Inflammatory macrophage treated with lipopolysaccharide for 1 hour (primary cell): Measurements from ENCODE around the gene MRPL43.
A peak's percentile ranks its signal among the peaks of the same experiment; 100 is the strongest.
"Not testable (repeated sequence)": the region's sequence is repeated elsewhere in the genome, so short reads cannot be mapped to it uniquely, and the experiment has no call there.

ENCODE experiments used
- DNase-seq, 2 donors: peaks; one replicate each; pipeline ENCODE4 v3.0.0-alpha.2; 2020 to 2022

The MRPL43 gene

DNA sequence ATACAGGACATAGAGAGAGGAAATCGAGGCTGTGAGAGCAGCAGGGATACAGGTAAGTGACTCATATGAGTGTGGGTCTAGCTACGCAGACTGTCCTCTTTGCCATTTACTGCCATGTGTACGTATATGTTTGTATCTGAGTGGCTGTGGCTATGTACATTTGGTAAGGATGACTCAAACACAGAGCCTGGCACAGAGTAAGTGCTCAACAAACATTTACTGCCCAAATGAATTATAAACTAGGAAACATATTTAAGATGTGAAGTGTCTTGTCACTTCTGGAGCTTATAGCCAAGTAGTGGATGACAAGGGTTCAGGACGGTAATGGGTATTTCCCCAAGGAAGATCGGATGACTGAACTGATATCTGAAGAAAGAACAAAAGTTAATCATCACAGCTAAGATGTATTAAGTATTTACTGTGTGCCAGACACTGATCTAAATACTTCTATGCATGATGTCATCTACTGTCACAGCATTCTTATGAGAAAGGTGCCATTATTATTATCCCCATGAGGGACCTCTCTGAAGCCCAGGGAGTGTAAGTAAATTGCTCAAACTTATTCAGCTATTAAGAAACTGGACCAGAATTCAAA is 6.0 kb downstream of the MRPL43 start:
- no peak for DNase-seq

DNA sequence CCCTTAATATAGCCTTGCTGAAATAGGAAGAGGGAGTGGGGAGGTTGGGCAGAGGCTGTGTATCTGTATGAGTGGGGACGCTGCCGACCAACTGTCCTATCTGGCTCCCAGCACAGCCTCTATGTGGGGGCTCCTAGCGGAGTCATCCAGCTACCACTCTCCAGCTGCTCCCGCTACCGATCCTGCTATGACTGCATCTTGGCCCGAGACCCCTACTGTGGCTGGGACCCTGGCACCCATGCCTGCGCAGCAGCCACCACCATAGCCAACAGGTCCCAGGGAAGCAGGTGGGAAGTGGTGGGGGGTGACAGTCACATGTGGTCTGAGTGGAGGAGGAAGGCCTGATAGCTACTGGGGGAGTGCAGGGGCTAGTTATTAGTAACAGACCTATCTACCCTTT is 6.6 kb downstream of the MRPL43 start:
- no peak for DNase-seq

DNA sequence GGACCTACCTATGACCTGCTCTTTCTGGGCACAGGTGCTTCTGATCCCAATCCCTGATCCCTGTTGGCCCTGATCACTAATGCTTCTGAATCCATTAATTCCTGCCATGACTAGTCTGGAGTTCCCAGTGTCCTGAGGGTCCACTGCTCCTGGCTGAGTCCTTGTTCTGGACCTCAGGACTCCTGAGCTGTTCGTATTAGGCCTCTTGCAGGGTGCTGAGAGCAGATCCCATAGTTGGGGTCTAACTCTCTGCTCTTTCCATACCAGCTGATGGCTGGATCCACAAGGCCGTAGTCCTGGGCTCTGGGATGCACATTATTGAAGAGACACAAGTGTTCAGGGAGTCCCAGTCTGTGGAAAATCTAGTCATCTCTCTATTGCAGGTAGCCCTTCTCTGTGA is 7.0 kb downstream of the MRPL43 start:
- DNase-seq: no peak

DNA sequence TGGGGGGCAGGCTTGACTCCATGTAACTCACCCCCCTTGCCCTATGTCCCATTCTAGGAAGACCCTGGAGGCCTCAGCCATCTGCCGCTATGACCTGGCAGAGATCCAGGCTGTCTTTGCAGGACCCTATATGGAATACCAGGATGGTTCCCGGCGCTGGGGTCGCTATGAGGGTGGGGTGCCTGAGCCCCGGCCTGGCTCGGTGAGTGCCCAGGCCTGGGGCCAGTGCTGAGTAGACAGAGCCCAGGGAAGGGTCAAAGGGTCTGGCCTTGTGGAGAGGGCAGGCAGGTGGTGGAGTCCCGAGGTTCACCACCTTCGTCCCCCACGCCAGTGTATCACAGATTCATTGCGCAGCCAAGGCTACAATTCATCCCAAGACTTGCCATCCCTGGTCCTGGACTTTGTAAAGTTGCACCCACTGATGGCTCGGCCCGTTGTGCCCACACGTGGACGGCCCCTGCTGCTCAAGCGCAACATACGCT is 7.5 kb downstream of the MRPL43 start:
- no peak for DNase-seq

DNA sequence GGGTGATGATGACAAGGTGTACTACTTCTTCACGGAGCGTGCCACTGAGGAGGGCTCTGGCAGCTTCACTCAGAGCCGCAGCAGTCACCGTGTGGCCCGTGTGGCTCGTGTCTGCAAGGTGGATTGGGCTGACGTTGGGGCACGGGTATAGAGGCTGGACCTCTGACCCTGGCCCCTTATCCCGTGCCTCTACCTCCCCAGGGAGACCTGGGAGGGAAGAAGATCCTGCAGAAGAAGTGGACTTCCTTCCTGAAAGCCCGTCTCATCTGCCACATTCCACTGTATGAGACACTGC is 8.4 kb downstream of the MRPL43 start:
- DNase-seq: no peak

DNA sequence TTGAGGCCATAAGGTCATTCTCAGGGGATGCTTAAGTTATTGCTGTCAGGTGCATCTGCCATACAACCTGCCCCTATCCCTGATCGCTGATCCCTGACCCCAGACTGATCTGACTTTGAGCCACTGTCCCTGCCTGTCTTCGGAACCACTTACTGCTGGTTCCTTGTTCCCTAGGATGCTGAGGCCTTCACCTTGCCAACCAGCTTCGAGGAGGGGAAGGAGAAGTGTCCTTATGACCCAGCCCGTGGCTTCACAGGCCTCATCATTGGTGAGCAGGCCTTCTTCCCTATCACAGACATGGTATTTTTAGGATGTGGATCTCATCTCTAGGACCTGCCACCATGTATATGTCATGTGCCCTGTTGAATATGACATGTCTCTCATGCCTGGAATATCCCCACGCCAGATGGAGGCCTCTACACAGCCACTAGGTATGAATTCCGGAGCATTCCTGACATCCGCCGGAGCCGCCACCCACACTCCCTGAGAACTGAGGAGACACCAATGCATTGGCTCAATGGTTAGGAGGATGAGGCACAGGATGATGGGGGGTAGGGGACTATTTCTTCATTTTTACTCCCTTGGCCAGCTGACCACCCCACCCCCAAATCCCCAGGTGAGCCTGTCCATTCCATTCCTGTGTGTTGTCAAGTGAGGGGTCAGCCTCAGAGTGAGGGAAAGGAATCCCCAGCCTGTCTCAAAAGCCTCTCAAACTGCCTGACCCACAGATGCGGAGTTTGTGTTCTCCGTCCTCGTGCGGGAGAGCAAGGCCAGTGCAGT is 9.0 kb downstream of the MRPL43 start:
- no peak for DNase-seq

DNA sequence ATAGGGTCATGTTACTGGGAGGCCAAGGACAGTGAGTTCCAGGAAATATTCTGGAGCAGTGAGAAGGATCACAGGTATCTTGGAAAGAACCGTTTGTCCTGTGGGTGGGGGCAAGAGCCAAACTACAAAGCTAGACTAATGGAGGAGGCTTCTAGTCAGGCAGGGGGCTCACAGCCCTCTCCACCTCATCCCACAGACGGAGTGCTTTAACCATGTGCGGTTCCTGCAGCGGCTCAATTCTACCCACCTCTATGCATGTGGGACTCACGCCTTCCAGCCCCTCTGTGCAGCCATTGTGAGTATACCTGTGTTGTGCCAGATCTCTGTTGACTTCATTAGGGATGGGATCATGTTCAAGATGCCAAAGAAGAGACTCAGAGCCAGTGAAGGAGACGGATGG is 9.9 kb downstream of the MRPL43 start:
- no peak for DNase-seq

DNA sequence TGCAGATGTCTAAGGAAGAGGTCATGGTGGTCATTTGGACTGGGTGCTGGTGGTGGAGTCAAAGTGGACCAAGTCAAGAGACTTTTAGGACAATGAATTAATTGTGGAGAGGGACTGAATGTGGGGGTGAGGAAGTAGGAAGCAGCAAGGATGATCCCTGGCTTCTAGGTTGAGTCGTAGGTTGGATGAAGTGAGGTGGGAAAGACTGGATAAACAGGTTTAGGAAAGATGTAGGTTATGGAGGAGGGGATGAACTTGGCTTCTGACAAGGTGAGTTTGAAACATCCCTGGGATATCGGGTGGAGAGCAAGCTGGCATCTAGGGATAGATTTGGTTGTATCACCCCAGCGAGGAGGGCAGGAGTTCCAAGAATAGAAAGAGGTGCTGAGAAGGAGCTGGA is 10.4 kb downstream of the MRPL43 start:
- DNase-seq: no peak

DNA sequence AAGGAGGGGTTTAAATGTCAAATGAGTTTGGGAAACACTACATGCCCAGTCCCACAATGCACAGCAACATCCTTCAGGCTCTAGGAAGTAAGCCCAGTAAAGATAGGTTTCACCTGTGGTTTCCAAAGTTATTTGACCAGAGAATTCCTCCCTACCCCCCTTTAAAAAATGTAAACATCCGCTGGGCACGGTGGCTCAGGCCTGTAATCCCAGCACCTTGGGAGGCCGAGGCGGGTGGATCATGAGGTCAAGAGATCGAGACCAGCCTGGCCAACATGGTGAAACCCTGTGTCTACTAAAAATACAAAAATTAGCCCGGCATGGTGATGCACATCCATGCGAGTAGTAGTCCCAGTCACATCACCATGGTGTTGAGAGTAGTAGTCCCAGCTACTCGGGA is 11.9 kb downstream of the MRPL43 start:
- DNase-seq: not testable (repeated sequence)

DNA sequence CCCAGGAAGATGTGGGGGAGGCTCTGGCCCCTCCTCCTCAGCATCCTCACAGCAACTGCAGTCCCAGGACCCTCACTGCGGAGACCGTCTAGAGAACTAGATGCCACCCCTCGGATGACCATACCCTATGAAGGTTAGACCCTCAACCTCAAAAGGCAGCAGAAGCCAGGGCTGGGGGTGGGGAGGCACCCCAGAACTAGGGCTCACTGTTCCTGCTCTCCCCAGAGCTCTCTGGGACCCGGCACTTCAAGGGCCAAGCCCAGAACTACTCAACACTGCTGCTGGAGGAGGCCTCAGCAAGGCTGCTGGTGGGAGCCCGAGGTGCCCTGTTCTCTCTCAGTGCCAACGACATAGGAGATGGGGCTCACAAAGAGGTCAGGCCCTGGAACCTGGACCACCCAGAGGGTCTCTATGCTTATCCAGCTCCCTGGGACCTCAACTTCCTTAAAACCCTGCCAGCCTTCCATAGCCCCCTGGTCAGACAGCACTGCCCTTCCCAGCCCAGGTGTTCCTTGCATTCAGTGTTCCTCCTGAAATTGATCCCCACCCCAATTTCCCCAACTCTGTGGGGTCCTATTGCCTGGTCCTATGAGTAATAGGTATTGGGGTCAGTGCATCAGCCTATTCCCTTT is 14.3 kb downstream of the MRPL43 start:
- DNase-seq: no peak

DNA sequence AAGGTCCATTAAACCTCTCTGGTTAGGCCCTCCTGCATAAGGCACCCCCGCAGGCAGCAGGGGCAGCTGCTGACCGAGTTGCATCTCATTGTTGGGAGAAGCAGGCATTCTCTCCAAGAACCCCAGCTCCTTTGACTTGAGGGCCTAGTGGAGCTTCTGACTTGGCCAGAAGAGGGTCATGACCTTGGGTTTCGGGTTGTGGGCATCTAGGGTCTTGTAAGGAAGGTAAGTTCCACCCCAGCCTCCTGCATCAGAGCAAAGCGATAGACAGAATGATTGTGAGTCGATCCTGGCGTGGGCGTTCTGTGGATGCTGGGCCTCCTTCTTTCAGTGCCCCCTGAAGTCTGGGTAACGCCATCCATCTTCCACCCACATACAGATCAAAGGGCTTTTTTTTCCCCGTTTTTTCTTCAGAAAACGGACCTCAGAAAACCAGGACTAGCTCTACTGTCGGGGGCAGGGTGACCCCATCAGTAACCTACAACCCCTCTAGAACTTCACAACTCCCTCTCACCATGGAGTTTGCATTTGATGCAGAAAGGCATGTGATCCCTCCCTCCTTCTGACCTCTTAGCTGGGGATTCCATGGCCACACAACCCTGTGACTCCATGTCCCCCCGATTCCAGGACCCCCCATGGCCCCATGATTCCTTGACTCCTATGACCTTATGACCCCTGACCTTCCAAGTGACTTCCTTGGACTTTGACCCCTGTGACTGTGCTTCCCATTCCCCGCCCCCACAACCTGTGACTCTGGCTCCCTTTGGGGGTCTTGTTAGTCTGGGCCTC is 15.0 kb downstream of the MRPL43 start:
- DNase-seq: no peak

DNA sequence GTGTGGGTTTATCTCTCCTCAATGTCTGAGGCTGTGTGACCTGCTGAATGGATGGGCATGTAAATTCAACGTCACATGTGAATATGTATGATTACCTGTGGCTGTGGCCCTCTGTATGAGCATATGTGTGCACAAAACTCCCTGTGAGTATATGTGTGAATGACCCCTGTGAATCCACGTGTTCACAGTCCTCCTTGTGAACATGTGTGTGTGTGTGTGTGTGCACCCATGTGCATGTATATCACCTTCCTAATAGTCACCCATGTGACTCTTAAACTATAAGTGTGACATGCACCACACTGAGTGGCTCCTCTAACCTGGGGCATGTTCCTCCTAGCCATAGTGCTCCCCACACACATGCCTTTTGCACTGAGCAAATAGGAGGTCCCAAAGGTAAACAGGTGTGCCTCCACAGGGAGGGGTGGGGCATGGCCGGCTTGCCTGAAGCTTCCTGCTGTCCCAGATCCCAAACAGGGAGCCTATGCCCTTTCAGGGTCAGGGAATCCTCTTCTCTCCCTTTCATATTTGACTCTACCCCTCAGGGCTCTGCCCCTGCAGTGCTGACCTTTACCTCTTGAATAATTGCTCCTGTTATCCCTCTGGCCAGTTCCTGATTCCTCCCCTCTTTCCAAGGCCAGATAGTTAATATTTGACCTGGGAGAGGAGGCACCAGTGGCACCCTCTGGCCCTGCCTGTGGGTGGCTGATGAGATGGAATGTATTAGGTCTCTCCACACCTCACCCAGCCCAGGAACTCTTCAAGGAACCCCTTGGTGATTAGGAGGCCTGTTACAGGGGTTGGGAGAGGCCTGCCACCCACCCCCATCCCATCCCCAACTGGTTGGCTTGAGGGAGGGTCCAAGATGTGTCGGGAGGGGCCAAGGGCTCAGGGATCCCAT is 16.1 kb downstream of the MRPL43 start:
- no peak for DNase-seq

DNA sequence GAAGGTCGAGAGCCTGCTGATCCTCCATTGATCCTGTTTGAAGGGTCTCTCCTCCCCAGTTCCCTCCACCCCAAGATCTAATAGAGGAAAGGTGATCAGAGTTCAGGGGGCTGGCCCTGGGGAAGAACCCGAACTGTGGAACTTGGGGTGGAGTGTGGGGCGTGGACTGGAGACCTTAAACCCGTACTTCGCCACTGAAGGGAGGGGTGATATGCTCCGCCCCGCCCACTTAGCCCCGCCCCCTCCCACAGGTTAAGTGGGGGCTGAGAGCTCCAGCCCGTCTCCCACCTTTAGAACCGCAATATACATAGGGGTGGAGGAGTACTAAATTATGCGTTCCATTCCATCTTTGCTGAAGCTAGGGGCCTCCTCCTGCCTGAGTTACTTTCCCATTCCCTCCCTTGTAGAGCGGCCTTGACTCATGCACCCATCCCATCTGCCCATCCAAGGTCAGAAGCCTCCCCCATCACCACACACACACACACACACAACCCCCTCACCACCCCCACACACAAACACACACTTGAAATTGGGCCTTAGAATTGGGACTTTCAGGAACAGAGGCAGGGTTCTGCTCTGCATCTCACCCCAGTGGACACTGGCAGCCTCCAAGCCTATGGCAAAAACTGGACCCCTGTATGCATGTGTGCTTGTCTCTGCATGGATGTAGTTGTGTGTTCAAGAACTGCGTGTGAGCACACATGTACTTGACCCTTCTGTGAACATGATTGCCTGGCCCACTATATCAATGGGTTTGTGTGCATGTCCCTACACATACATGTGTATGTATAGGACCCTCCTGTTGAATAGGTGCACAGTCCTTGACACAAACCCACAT is 17.0 kb downstream of the MRPL43 start:
- no peak for DNase-seq

DNA sequence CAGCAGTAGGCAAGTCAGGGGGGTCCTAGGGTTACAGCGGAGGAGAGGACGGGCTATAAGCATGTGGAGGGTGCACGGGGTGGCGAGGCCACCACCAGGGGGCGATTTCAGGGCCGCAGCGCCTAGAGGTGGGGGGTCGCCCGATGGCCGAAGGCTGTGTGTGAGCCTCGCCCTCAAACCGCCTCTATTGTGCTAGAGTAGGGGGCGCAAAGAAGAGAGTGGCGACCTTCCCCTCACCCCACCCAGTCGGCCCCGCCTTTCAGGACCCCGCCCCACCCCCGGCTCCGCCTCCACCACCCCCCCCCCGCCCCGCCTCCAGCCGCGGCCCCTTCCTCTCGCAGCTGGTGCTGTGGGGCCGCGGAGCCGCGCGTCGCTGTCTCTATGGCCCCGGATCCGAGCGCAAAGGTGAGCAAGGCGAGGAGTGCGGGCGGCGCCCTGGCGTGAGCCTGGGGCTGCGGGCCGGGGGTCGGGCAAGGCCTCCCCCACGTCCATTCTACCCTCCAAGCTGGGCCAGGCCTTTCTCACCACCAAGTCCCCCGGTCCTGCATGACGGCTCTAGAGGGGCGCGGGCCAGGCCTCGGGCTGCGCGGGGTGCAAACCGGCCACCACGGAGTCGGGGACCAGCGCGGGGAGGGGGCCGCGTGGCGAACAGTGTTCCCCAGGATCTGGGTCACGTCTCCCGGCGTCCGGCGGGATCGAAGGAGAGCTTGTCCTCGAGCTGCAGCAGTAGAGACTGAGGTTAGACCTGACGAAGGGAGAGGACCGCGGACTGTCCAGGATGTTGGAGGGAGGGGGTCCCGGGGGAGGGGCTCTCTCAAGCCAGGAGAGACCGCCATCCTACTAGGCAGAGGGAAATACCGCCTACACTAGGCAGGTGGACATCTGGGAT is 17.9 kb downstream of the MRPL43 start, which contains the start of gene SEMA4G:
SEMA4G (plus strand) TSS at position 318 of the 889 bp plus-strand sequence. CDS start 3,409 bp downstream, outside the sequence.
- DNase-seq: peak in 1 of 2 donors; percentile 27

DNA sequence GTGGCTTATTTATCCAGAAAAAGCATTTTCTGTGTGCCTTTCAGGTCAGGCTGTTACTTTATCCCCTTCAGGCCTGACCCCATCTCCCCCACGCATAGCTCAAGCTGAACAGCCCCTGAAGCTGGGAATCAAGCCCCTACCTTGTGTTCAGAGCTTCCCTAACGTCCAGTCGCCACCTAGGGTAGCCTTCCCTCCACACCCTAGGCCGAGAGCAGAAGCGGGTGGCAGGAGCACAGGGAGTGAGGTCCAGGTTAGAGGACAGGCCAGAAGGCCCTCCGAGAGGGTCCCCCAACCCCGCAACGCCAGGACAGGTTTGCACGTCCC is 18.5 kb downstream of the MRPL43 start:
- no peak for DNase-seq

DNA sequence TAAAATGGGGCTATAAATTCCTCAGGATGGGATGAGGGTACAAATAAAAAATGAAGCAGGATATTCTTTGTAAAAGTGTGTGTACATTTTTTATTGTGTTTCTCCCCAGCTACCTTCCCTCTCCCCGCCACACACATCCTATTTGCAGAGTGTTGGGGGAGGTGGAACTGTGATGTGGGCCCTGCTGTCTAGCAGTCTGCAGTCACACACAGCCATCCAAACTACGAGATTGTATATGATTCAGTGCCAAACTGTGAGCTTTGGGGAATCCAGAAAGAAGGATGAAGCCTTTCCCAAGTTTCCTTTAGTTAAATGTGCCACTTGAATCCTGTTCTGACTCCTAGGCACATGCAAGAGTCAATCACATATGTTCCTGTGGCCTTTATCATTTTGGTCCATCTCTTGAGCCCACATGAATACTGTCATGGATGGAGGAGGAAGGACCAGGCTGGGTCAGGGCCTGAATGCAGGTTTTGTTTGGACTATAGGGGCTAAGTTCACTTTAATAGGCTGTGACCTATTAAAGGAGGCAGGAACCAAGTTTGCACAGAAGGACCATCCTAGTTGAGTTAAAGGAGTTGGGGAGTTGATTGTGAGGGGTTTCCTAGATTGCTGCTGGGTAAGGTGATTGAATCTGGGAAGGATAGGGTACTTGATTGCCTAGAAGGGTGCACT is 19.1 kb downstream of the MRPL43 start:
- DNase-seq: no peak

DNA sequence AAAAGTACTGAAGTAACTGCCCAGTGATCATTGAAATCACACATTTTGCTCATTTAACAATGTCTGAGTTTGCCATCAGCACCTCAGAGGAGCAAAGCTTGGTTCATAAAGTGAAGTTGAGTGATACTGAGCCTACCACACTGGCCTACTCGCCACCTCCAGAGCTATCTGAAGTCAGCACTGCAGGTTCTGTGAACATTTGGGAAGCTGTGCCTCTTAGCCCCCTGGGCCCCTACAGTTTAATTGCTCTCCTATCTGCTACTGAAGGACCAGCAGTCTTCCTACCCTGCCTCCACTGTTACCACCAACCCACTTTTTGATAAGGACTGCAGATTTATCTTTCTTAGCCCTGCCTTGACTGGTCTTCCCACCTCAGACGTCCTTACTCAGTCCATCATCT is 20.0 kb downstream of the MRPL43 start:
- no peak for DNase-seq

DNA sequence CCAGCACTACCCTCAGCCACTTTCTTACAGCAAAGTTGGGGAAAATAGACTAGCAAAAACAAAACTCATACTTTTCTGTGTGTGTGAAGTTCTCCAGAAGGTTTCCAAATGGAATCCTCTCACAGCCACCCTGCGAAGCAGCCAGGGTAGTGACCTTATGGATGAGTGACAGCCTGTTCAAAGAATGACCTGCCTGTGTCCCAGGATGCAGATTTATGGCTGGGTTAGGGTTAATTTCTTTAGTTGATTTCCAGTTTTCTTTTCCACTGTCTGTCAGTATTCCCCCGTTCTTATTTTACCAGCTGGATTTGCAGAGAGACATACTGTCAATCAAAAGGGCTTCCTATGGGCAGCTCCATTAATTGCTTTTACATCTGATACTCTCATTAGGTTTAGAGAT is 20.4 kb downstream of the MRPL43 start:
- DNase-seq: no peak

DNA sequence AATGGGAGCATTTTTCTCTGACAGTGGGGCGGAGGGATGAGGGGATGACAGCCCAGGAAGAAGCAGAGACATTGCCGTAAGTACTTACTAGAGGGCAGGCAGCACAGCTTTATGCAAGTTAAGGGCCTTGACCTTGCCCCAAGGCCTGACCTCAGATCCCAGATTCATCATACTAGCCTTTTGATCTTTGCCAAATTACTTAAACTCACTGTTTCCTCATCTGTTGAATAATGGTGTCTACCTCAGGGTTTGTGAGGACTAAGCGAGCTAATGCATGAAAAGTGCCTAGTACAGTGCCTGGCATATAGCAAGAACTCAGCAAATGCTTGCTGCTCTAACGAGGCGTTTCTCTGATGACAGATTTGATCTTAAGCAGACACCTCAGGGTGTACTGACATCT is 21.5 kb downstream of the MRPL43 start:
- DNase-seq: no peak

DNA sequence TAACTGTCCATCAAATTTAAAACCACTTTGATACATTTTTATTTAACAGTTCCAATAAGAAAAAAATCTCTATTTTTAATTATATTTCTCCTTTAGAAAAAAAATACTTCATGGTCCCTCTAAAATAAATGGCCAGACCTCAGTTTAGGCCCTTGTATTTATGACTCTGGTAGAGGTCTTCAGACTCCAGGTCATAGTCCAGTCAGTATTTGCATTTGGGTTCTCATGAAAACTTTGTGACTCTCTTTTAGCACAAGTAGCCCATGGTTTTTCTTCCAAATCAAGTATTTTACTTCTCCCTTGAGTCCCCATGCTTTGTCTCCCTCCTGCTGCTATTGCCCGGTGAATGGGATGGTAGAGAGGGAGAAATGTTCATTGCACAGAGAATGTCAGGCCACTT is 23.5 kb downstream of the MRPL43 start:
- no peak for DNase-seq
